K562 (cell line): ENCODE results near the gene NFYC. TPM values are rescaled to one million over a fixed set of nuclear protein-coding genes. Genes with fewer than 3 reads are reported as not detected.

Experiments
- ATAC-seq: fragments of 200-7000 bp; cut with Tn5 transposase; 3 replicates; pipeline ENCODE4 v1.9.1; 2020; ENCODE audit warnings: moderate library complexity
- BruUV-seq: library from RNA; stranded (reverse); fragments of 400-500 nt; replicated peaks from 2 replicates; lab custom pipeline; 2021; lab: Mats Ljungman, UMichigan
- CTCF ChIA-PET: fragments of 300-600 bp; formaldehyde crosslinking; extraction: SDS; loops from one replicate; lab custom pipeline; 2021; ENCODE audit warnings: low intra/inter-chr PET ratio; lab: Yijun Ruan, JAX
- POLR2A ChIA-PET: fragments of 300-600, 350-650 bp; sonication (Branson Sonifier 250); formaldehyde crosslinking; extraction: SDS; loops from one replicate; lab custom pipeline; 2021; ENCODE audit warnings: antibody characterized with exemption, inconsistent platforms; lab: Yijun Ruan, JAX
- DNase-seq, 4 experiments: peaks; one replicate each; pipeline versions ENCODE4 v3.0.0 to v3.0.0-alpha.2; 2011 to 2018; ENCODE audit warnings: low spot score in 3 of 4, mixed read lengths in 3 of 4; ENCODE audit errors: extremely low read depth in 1 of 4
- FAIRE-seq: peaks from 2 replicates; lab custom pipeline; 2011; peaks lifted over from hg19 to GRCh38; lab: Jason Lieb, UNC
- H2AFZ ChIP-seq: 2 replicates; pipeline ENCODE4 v1.6.0; 2011; ENCODE audit warnings: low read depth, low read length, control low read depth, inconsistent platforms
- H3K27ac ChIP-seq: fragments of 200-600 bp; 3 replicates; pipeline ENCODE4 v1.8.0; 2011; ENCODE audit warnings: low read depth, mild to moderate bottlenecking, control low read depth, inconsistent platforms, low read length, moderate library complexity, mixed read lengths; ENCODE audit errors: extremely low read depth
- H3K27me3 ChIP-seq, 2 experiments: fragments of 300-600 bp in 1 of 2; 2 replicates in 1 of 2; 3 replicates in 1 of 2; pipeline versions ENCODE4 v1.6.0 to v1.8.0; 2011; ENCODE audit warnings: inconsistent platforms in 2 of 2, low read length in 2 of 2, mild to moderate bottlenecking in 1 of 2, mixed read lengths in 1 of 2, moderate library complexity in 1 of 2; ENCODE audit not compliant: control insufficient read depth in 2 of 2, insufficient read depth in 2 of 2
- H3K36me3 ChIP-seq: fragments of 300-600 bp; 3 replicates; pipeline ENCODE4 v1.8.0; 2011; ENCODE audit warnings: mild to moderate bottlenecking, low read length, inconsistent platforms; ENCODE audit not compliant: control insufficient read depth, insufficient read depth
- H3K4me1 ChIP-seq, 2 experiments: fragments of 200-600 bp in 1 of 2; replicated peaks in 1 of 2; 2 replicates in 1 of 2; 3 replicates in 1 of 2; pipeline versions ENCODE4 v1.5.1 to v1.8.0; 2011; ENCODE audit warnings: inconsistent platforms in 2 of 2, low read length in 2 of 2, mild to moderate bottlenecking in 1 of 2, mixed read lengths in 1 of 2, moderate library complexity in 1 of 2; ENCODE audit not compliant: control insufficient read depth in 2 of 2, insufficient read depth in 2 of 2
- H3K4me2 ChIP-seq: 2 replicates; pipeline ENCODE4 v1.6.1; 2011; ENCODE audit warnings: low read length, control low read depth, inconsistent platforms, mixed read lengths; ENCODE audit not compliant: insufficient read depth
- H3K4me3 ChIP-seq: fragments of 200-600 bp; sonication (generic), shearing (Covaris generic); 2 replicates; pipeline ENCODE4 v1.5.1; 2016; ENCODE audit warnings: control low read depth, inconsistent platforms
- H3K79me2 ChIP-seq: fragments of 200-600 bp; 3 replicates; pipeline ENCODE4 v1.8.0; 2011; ENCODE audit warnings: low read length, inconsistent platforms; ENCODE audit not compliant: control insufficient read depth, insufficient read depth
- H3K9ac ChIP-seq, 2 experiments: 2 replicates each; pipeline versions ENCODE4 v1.6.0 to v1.6.1; 2011; ENCODE audit warnings: low read depth in 2 of 2, low read length in 2 of 2, control low read depth in 1 of 2, inconsistent platforms in 1 of 2, mild to moderate bottlenecking in 1 of 2, mixed read lengths in 1 of 2; ENCODE audit not compliant: insufficient read depth in 1 of 2
- H3K9me1 ChIP-seq: one replicate; pipeline ENCODE4 v1.6.0; 2011; ENCODE audit warnings: inconsistent platforms, mild to moderate bottlenecking, low read length, moderate library complexity; ENCODE audit not compliant: control insufficient read depth, insufficient read depth
- H3K9me3 ChIP-seq: replicated peaks from 2 replicates; pipeline ENCODE4 v1.5.1; 2011; ENCODE audit warnings: low read depth, low read length, inconsistent platforms; ENCODE audit not compliant: control insufficient read depth, insufficient read depth
- H4K20me1 ChIP-seq: replicated peaks from 2 replicates; pipeline ENCODE4 v1.6.1; 2011; ENCODE audit warnings: low read length, inconsistent platforms, mixed read lengths; ENCODE audit not compliant: control insufficient read depth, insufficient read depth
- CSDE1 ChIP-seq, 2 experiments: fragments of 450-650 bp; IDR thresholded peaks; 2 replicates each; pipeline ENCODE4 v1.6.1; 2016; ENCODE audit warnings: mild to moderate bottlenecking in 1 of 2
- EP300 ChIP-seq: IDR thresholded peaks from 2 replicates; pipeline ENCODE4 v1.6.1; 2012; ENCODE audit warnings: low read length, improper control_type of control experiment
- KLF6 ChIP-seq: fragments of 250-450 bp; sonication (Bioruptor Pico); IDR thresholded peaks from 2 replicates; pipeline ENCODE4 v1.4.0; 2020; ENCODE audit warnings: mild to moderate bottlenecking, moderate library complexity, borderline replicate concordance
- NFE2L1 ChIP-seq: fragments of 450-650 bp; IDR thresholded peaks from 2 replicates; pipeline ENCODE4 v1.6.1; 2016; ENCODE audit warnings: missing genetic modification characterization, low read depth, mild to moderate bottlenecking, missing compliant biosample characterization, moderate library complexity, borderline replicate concordance
- RBM15 ChIP-seq: fragments of 200-400 bp; formaldehyde crosslinking; IDR thresholded peaks from 2 replicates; pipeline ENCODE4 v1.6.1; 2018; ENCODE audit warnings: mild to moderate bottlenecking, low read length, moderate library complexity; ENCODE audit not compliant: insufficient read depth
- SLC30A9 ChIP-seq: fragments of 250-450 bp; sonication (Bioruptor Pico); IDR thresholded peaks from 2 replicates; pipeline ENCODE4 v1.8.0; 2022; ENCODE audit warnings: mild to moderate bottlenecking, moderate library complexity
- ZBTB1 ChIP-seq: sonication (generic); formaldehyde crosslinking; IDR thresholded peaks from 2 replicates; pipeline ENCODE4 v1.8.1; 2023; ENCODE audit warnings: missing genetic modification reagents, low read depth, mild to moderate bottlenecking, borderline replicate concordance
- WGBS: fragments of 100-300 bp; shearing (Covaris generic); methylation state at CpG from one replicate; pipeline ENCODE4 v1.1.6; 2016; ENCODE audit warnings: low coverage, mixed read lengths; ENCODE audit not compliant: insufficient coverage; ENCODE audit errors: missing lambda C conversion rate; 5-methylcytosine and 5-hydroxymethylcytosine counted together
- in situ Hi-C: fragments of 300-500 bp; cut with MboI; formaldehyde crosslinking; loops from 4 replicates; pipeline ENCODE4 v1.15.0; 2018; ENCODE audit warnings: inconsistent platforms, mixed read lengths
- intact Hi-C: fragments of 100-400 bp; cut with micrococcal nuclease; formaldehyde crosslinking; loops from 2 replicates; pipeline ENCODE4 v1.14.2; 2022
- polyA plus RNA-seq, 8 experiments: library from polyadenylated mRNA; depleted of rRNA in 4 of 8; stranded (reverse) in 5 of 8; unstranded in 3 of 8; fragments of >200 nt; fragmentation: Nextera tagmentation in 2 of 8; fragmentation: Illumina TruSeq in 1 of 8; extraction: Ambion mirVana in 2 of 8; extraction: Trizol in 1 of 8; gene quantifications; 2 replicates each; pipeline versions ENCODE4 v1.2.1 to v1.2.3, GENCODE V29; 2011 to 2014; ENCODE audit warnings: inconsistent platforms in 1 of 8, missing spikeins in 1 of 8
- total RNA-seq, 7 experiments: library from RNA; depleted of rRNA in 6 of 7; stranded (reverse); fragments of >200 nt in 6 of 7; fragmentation: Illumina TruSeq in 2 of 7; extraction: Trizol in 2 of 7; gene quantifications; 2 replicates each; pipeline versions ENCODE4 v1.2.1 to v1.2.3, GENCODE V29; 2011 to 2021; ENCODE audit warnings: low replicate concordance in 1 of 7

The NFYC gene
- total and polyA plus RNA-seq, 9 of the 15 experiments (the other 6 are each of a cell fraction or from before 2014, with no cell fraction given) = 4.8 to 59.8 (median 41.1) TPM

DNA sequence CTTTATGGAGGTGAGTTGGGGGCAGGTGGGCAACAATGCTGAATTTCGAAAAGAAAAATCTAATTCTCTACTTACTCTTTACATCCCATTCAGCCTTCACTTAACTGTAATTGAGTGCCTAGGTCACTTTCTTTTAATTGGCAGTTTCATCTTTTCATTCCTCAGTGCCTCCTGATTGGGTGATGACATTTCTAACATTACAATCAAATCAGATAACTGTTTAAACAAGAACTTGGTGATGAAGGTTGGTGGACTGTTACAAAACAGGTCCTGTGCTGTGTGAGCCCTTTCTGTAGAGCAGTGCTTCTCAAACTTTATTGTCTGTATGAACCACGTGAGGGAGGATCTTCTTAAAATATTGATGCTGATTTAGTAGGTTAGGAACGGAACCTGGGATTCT, 51.9 kb downstream of the NFYC start:
- POLR2A ChIA-PET = interaction anchor here (0.6 to 1.8 kb wide), 3 partner anchors 13 to 365 kb away, joined by 3 to 7 read pairs (median 3); no protein-coding TSS in a partner anchor
- Histone ChIP-seq H3K4me3 (no peak overlapping the region), H3K4me1 (peaks cover 0 to 3% of the 10 kb centered on the region in 2 experiments; a peak in 2 of 5 replicates), H3K36me3 (peaks cover 80% of the 10 kb centered on the region), H4K20me1 (0 out of 2 replicates have a peak, but pooled peaks cover 4% of the 10 kb centered on the region), H3K4me2 (no peak overlapping the region), H3K79me2 (peaks cover 21% of the 10 kb centered on the region), H3K27ac (no peak overlapping the region), H3K27me3 (no peaks in the 10 kb centered on the region), H3K9ac (no peak overlapping the region), H3K9me1 (no peaks in the 10 kb centered on the region), H3K9me3 (no peaks in the 10 kb centered on the region), H2AFZ (no peak overlapping the region)
- TF ChIP-seq KLF6 (CRISPR knock-in tag) (no peak), CSDE1 (IDR thresholded peaks at IDR 0.05) (no peak), NFE2L1 (tag) (no peak), EP300 (no peak)
- DNase-seq (no peak), ATAC-seq (no peak), FAIRE-seq (no peak)
- CTCF ChIA-PET = no interaction called here
- in situ Hi-C loops (no loop called here), intact Hi-C loops (no loop called here)
- WGBS = 81% methylated on average over 3 of the region's 3 CpGs
- no TSS peak for BruUV-seq

DNA sequence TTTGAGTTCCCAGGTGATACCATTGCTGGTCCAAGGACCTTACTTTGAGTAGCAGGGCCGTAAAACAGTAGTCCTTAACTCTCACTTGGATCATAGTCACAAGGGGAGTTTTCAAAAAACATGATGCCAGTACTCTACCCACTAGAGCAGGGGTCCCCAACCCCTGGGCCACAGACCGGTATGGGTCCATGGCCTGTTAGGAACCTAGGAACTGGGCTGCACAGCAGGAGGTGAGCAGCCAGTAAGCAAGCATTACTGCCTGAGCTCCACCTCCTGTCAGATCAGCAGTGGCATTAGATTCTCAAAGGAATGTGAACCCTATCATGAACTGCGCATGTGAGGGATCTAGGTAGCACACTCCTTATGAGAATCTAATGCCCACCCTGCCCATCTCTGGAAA, 52.4 kb downstream of the NFYC start:
- H3K79me2 ChIP-seq = peaks cover 21% of the 10 kb centered on the region
- H3K27me3 ChIP-seq = no peaks in the 10 kb centered on the region
- POLR2A ChIA-PET = interaction anchor here (0.6 to 1.8 kb wide), 4 partner anchors 9 to 365 kb away, joined by 3 to 7 read pairs (median 4); no protein-coding TSS in a partner anchor
- in situ Hi-C loops = no loop called here
- no peak overlapping the region for H3K4me2 ChIP-seq
- BruUV-seq = no TSS peak
- DNase-seq (no peak), FAIRE-seq (no peak), ATAC-seq (no peak)
- TF ChIP-seq ZBTB1 (CRISPR knock-in tag) (no peak), SLC30A9 (CRISPR knock-in tag) (no peak), RBM15 (no peak)
- intact Hi-C loops = no loop called here
- H3K27ac ChIP-seq = no peak overlapping the region
- peaks cover 80% of the 10 kb centered on the region for H3K36me3 ChIP-seq
- H2AFZ ChIP-seq = no peak overlapping the region
- H3K9me1 ChIP-seq = no peaks in the 10 kb centered on the region
- 0 out of 2 replicates have a peak, but pooled peaks cover 4% of the 10 kb centered on the region for H4K20me1 ChIP-seq
- no peaks in the 10 kb centered on the region for H3K9me3 ChIP-seq
- H3K4me3 ChIP-seq = no peak overlapping the region
- no peak overlapping the region for H3K9ac ChIP-seq
- 85% methylated on average over 3 of the region's 3 CpGs for WGBS
- CTCF ChIA-PET = no interaction called here
- H3K4me1 ChIP-seq = peaks cover 0 to 3% of the 10 kb centered on the region in 2 experiments; a peak in 2 of 5 replicates
